IPS-11a (cell line): ENCODE measurements around the gene KRT76.

ENCODE experiments used
- H3K4me3 ChIP-seq: one replicate; pipeline ENCODE4 v1.5.1; 2013; ENCODE audit warnings: low read depth, low read length, control low read depth

The KRT76 gene

GRCh38 chr12:52776913-52777395, at the start of gene KRT76:
KRT76 (minus strand) TSS chr12:52777345; CDS start chr12:52777291, 54 bp downstream.
- no peak within 1 kb of the TSS for H3K4me3 ChIP-seq

- H3K4me3 ChIP-seq: no peak overlapping the region
Measured at GRCh38 chr12:52825961-52826360, 48.8 kb upstream of the KRT76 start.

GRCh38 chr12:52824741-52825410, 47.7 kb upstream of the KRT76 start:
- H3K4me3 ChIP-seq: no peak overlapping the region

GRCh38 chr12:52823761-52824450, 46.8 kb upstream of the KRT76 start:
- H3K4me3 ChIP-seq: no peak overlapping the region

- no peak overlapping the region for H3K4me3 ChIP-seq
Measured at GRCh38 chr12:52822771-52823510, 45.8 kb upstream of the KRT76 start.

GRCh38 chr12:52821826-52822660, 44.9 kb upstream of the KRT76 start:
- H3K4me3 ChIP-seq: no peak overlapping the region

GRCh38 chr12:52821071-52821730, 44.1 kb upstream of the KRT76 start:
- no peak overlapping the region for H3K4me3 ChIP-seq

- no peak overlapping the region for H3K4me3 ChIP-seq
Measured at GRCh38 chr12:52820521-52820920, 43.4 kb upstream of the KRT76 start.

GRCh38 chr12:52819731-52820510, 42.8 kb upstream of the KRT76 start:
- no peak overlapping the region for H3K4me3 ChIP-seq

GRCh38 chr12:52818887-52819420, 41.8 kb upstream of the KRT76 start:
- no peak overlapping the region for H3K4me3 ChIP-seq

GRCh38 chr12:52818388-52818787, 41.2 kb upstream of the KRT76 start:
- no peak overlapping the region for H3K4me3 ChIP-seq

GRCh38 chr12:52817699-52818238, 40.6 kb upstream of the KRT76 start:
- H3K4me3 ChIP-seq: no peak overlapping the region

- H3K4me3 ChIP-seq: no peak overlapping the region
Measured at GRCh38 chr12:52817003-52817698, 40.0 kb upstream of the KRT76 start.

GRCh38 chr12:52815676-52816588, 38.8 kb upstream of the KRT76 start:
- H3K4me3 ChIP-seq: no peak overlapping the region

GRCh38 chr12:52815161-52815560, 38.0 kb upstream of the KRT76 start:
- H3K4me3 ChIP-seq: no peak overlapping the region

- no peak overlapping the region for H3K4me3 ChIP-seq
Measured at GRCh38 chr12:52814710-52815155, 37.6 kb upstream of the KRT76 start.
